Esophagus squamous epithelium (tissue), 4 donors: Measurements from ENCODE around the gene NUBPL.

ENCODE experiments used
- CTCF ChIP-seq, 6 experiments: fragments of 450-650 bp in 4 of 6; fragments of 200-600 bp in 2 of 6; sonication (generic) in 2 of 6; IDR thresholded peaks; one replicate each; pipeline ENCODE4 v1.5.1; 2016 to 2019; ENCODE audit warnings: antibody characterized with exemption in 6 of 6, mild to moderate bottlenecking in 4 of 6, moderate library complexity in 4 of 6
- POLR2A ChIP-seq, 4 donors: fragments of 450-650 bp; IDR thresholded peaks; one replicate each; pipeline ENCODE4 v1.6.1; 2017; ENCODE audit warnings: antibody characterized with exemption in 4 of 4, mild to moderate bottlenecking in 4 of 4, moderate library complexity in 3 of 4

GRCh38 chr14:31893221-31893757 is 332.1 kb downstream of the NUBPL start:
- TF ChIP-seq CTCF (IDR thresholded peaks at IDR 0.05), result no peak
- TF ChIP-seq POLR2A (IDR thresholded peaks at IDR 0.05), result no peak
